Bronchial epithelial cell (primary cell): ENCODE results near the gene MGAT5B. TPM values are rescaled to one million over a fixed set of nuclear protein-coding genes. Genes with fewer than 3 reads are reported as not detected.
"Not testable (repeated sequence)": the region's sequence is repeated elsewhere in the genome, so short reads cannot be mapped to it uniquely, and the experiment has no call there.

Experiments
- DNase-seq: peaks from one replicate; pipeline ENCODE4 v3.0.0-alpha.2; 2010; ENCODE audit warnings: low read depth
- FAIRE-seq: peaks from 2 replicates; lab custom pipeline; 2011; peaks lifted over from hg19 to GRCh38; lab: Jason Lieb, UNC
- H3K27me3 ChIP-seq: 2 replicates; pipeline ENCODE4 v1.5.1; 2011; ENCODE audit warnings: low read length; ENCODE audit not compliant: control insufficient read depth, insufficient read depth
- H3K36me3 ChIP-seq: 2 replicates; pipeline ENCODE4 v1.5.1; 2011; ENCODE audit warnings: low read length; ENCODE audit not compliant: control insufficient read depth, insufficient read depth
- H3K4me3 ChIP-seq: 2 replicates; pipeline ENCODE4 v1.5.1; 2011; ENCODE audit warnings: mild to moderate bottlenecking, low read depth, low read length, control low read depth
- total RNA-seq: library from RNA; depleted of rRNA; stranded (reverse); fragments of >200 nt; gene quantifications from 2 replicates; pipeline ENCODE4 v1.2.1, GENCODE V29; 2014
- TF ChIP-seq, protein P1 (sequence below): IDR thresholded peaks from 2 replicates; pipeline ENCODE4 v1.5.1; 2011; ENCODE audit warnings: mild to moderate bottlenecking, moderate library complexity, low read length, control low read depth, inconsistent platforms; ENCODE audit not compliant: insufficient read depth, severe bottlenecking

MGAT5B gene
- total RNA-seq, 1 donor from 2014 or later = not detected

GRCh38 chr17:76834870-76835269, 33.3 kb upstream of the MGAT5B start:
- peaks cover 4% of the 10 kb centered on the region for H3K27me3 ChIP-seq
- TF ChIP-seq, protein P1, sequence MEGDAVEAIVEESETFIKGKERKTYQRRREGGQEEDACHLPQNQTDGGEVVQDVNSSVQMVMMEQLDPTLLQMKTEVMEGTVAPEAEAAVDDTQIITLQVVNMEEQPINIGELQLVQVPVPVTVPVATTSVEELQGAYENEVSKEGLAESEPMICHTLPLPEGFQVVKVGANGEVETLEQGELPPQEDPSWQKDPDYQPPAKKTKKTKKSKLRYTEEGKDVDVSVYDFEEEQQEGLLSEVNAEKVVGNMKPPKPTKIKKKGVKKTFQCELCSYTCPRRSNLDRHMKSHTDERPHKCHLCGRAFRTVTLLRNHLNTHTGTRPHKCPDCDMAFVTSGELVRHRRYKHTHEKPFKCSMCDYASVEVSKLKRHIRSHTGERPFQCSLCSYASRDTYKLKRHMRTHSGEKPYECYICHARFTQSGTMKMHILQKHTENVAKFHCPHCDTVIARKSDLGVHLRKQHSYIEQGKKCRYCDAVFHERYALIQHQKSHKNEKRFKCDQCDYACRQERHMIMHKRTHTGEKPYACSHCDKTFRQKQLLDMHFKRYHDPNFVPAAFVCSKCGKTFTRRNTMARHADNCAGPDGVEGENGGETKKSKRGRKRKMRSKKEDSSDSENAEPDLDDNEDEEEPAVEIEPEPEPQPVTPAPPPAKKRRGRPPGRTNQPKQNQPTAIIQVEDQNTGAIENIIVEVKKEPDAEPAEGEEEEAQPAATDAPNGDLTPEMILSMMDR = no peak
- DNase-seq (no peak), FAIRE-seq (no peak)
- H3K4me3 ChIP-seq = no peak overlapping the region
- H3K36me3 ChIP-seq = no peaks in the 10 kb centered on the region

DNA sequence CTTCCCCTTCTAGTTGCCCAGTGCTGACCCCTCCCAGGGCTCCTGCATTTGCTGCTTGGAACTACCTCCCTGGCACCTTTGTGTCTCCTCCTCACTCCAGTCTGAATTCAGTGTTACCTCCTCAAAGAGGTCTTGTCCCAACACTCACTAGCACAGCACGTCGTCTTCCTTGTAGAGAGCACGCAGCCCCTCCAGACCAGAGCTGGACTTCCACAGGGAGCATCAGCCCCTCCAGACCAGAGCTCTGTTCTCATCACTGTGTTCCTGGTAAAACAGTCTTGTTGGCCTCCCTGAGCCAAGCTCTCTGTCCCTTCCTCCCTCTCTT, 27.8 kb upstream of the MGAT5B start:
- TF ChIP-seq, protein P1 = no peak
- Histone ChIP-seq H3K27me3 (peaks cover 15% of the 10 kb centered on the region), H3K36me3 (no peaks in the 10 kb centered on the region), H3K4me3 (no peak overlapping the region)
- FAIRE-seq = no peak
- DNase-seq = no peak

- Histone ChIP-seq H3K27me3 (peaks cover 15% of the 10 kb centered on the region), H3K36me3 (no peaks in the 10 kb centered on the region), H3K4me3 (no peak overlapping the region)
- DNase-seq (no peak), FAIRE-seq (no peak)
- TF ChIP-seq, protein P1 = no peak
Measured at GRCh38 chr17:76840884-76841775, 27.1 kb upstream of the MGAT5B start.

DNA sequence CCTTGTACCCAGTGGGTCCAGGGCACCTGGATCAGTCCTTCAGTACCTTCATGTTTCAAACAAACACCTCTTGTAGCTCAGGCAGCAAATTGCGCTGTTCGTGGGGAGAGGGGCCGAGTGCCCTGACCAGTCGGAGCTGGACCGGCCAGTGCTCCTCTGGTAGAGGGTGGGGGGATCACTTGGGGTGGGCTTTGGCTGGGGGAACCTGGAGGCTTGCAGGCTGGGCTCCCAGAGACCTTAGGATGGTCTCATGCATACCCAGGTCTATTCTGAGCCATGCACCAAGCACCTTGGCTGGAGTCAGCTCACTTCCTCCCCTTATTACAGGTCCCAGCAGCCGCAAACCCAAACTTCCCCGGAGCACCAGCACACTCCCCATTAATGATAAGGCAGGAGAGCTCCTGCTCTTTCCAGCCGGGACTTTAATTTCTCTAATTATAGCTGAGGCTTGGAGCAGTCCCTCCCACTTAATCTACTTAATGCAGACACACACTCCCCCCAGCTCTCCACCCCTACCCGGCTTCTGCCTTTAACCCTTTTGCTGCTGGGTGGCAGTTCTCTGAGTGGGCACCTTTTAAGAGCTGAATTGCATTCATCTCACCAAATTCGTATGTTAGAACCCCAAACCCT, 26.3 kb upstream of the MGAT5B start:
- TF ChIP-seq, protein P1 = no peak
- Histone ChIP-seq H3K4me3 (no peak overlapping the region), H3K27me3 (peaks cover 15% of the 10 kb centered on the region), H3K36me3 (no peaks in the 10 kb centered on the region)
- FAIRE-seq (no peak), DNase-seq (no peak)

GRCh38 chr17:76843068-76843467, 25.1 kb upstream of the MGAT5B start:
- DNase-seq, H3K36me3 ChIP-seq, H3K4me3 ChIP-seq, FAIRE-seq: not testable (repeated sequence)
- peaks cover 15% of the 10 kb centered on the region for H3K27me3 ChIP-seq

- Histone ChIP-seq H3K36me3 (no peaks in the 10 kb centered on the region), H3K4me3 (no peak overlapping the region), H3K27me3 (peaks cover 15% of the 10 kb centered on the region)
- TF ChIP-seq, protein P1 = no peak
- DNase-seq (no peak), FAIRE-seq (no peak)
Measured at GRCh38 chr17:76843703-76844484, 24.3 kb upstream of the MGAT5B start.
